H1 (cell line): ENCODE measurements around the gene RAD51B. TPM values are rescaled to one million over a fixed set of nuclear protein-coding genes. Genes with fewer than 3 reads are reported as not detected.

Experiments used
- CTCF ChIA-PET: fragments of 300-600 bp; sonication (Branson Sonifier 250); formaldehyde crosslinking; loops from one replicate; lab custom pipeline; 2021; ENCODE audit not compliant: partially characterized antibody; lab: Charles Lee
- POLR2A ChIA-PET: fragments of 300-600 bp; sonication (Branson Sonifier 250); formaldehyde crosslinking; loops from one replicate; lab custom pipeline; 2021; ENCODE audit warnings: inconsistent platforms; ENCODE audit not compliant: partially characterized antibody; lab: Charles Lee
- DNase-seq, 2 experiments: peaks; one replicate each; pipeline versions ENCODE4 v3.0.0 to v3.0.0-alpha.2; 2010 to 2022; ENCODE audit warnings: low spot score in 2 of 2, low read depth in 1 of 2, mixed read lengths in 1 of 2
- FAIRE-seq: peaks from 2 replicates; lab custom pipeline; 2011; peaks lifted over from hg19 to GRCh38; lab: Jason Lieb, UNC
- H2AFZ ChIP-seq: 2 replicates; pipeline ENCODE4 v1.8.1; 2012; ENCODE audit warnings: low read length, inconsistent platforms
- H2AK5ac ChIP-seq: 2 replicates; pipeline ENCODE4 v1.6.1; 2013; ENCODE audit warnings: low read depth, low read length
- H2BK120ac ChIP-seq: replicated peaks from 2 replicates; pipeline ENCODE3; 2013; ENCODE audit warnings: low read depth, low read length, inconsistent platforms
- H2BK12ac ChIP-seq: 2 replicates; pipeline ENCODE4 v1.6.1; 2013; ENCODE audit warnings: low read depth, low read length
- H2BK15ac ChIP-seq: 2 replicates; pipeline ENCODE4 v1.6.1; 2013; ENCODE audit warnings: low read length
- H2BK20ac ChIP-seq: 2 replicates; pipeline ENCODE4 v1.6.1; 2013; ENCODE audit warnings: low read length
- H2BK5ac ChIP-seq: 2 replicates; pipeline ENCODE4 v1.6.1; 2013; ENCODE audit warnings: low read depth, low read length
- H3K14ac ChIP-seq: 2 replicates; pipeline ENCODE4 v1.6.1; 2013; ENCODE audit warnings: inconsistent platforms; ENCODE audit not compliant: insufficient read length
- H3K18ac ChIP-seq: 2 replicates; pipeline ENCODE4 v1.6.1; 2013; ENCODE audit warnings: low read length; ENCODE audit errors: extremely low read depth
- H3K23ac ChIP-seq: 2 replicates; pipeline ENCODE4 v1.6.1; 2013; ENCODE audit warnings: inconsistent platforms; ENCODE audit not compliant: insufficient read length
- H3K23me2 ChIP-seq: 2 replicates; pipeline ENCODE4 v1.6.1; 2013; ENCODE audit warnings: low read depth, low read length
- H3K27ac ChIP-seq: 2 replicates; pipeline ENCODE4 v1.6.1; 2011; ENCODE audit warnings: low read depth, low read length, inconsistent platforms
- H3K27me3 ChIP-seq, 4 experiments: replicated peaks in 1 of 4; 1 replicate in 1 of 4; 2 replicates in 3 of 4; pipeline versions ENCODE4 v1.6.1 to v1.8.1; 2011 to 2013; ENCODE audit warnings: low read length in 3 of 4, mild to moderate bottlenecking in 3 of 4, inconsistent platforms in 2 of 4, mixed read lengths in 2 of 4, moderate library complexity in 1 of 4; ENCODE audit not compliant: control insufficient read depth in 3 of 4, insufficient read depth in 3 of 4; ENCODE audit errors: extremely low read depth in 1 of 4
- H3K36me3 ChIP-seq, 4 experiments: 2 replicates each; pipeline versions ENCODE4 v1.6.1 to v1.8.1; 2011 to 2013; ENCODE audit warnings: mild to moderate bottlenecking in 4 of 4, low read length in 3 of 4, moderate library complexity in 2 of 4, control low read depth in 1 of 4, inconsistent platforms in 1 of 4; ENCODE audit not compliant: insufficient read depth in 4 of 4, control insufficient read depth in 2 of 4
- H3K4ac ChIP-seq: replicated peaks from 2 replicates; pipeline ENCODE3; 2013; ENCODE audit warnings: low read length, low read depth, mixed read lengths, inconsistent platforms; ENCODE audit not compliant: insufficient read length
- H3K4me1 ChIP-seq, 4 experiments: replicated peaks in 1 of 4; 1 replicate in 1 of 4; 2 replicates in 3 of 4; pipeline versions ENCODE4 v1.6.1 to v1.8.1; 2011 to 2013; ENCODE audit warnings: low read length in 3 of 4, inconsistent platforms in 2 of 4, mixed read lengths in 1 of 4; ENCODE audit not compliant: insufficient read depth in 4 of 4, control insufficient read depth in 3 of 4
- H3K4me2 ChIP-seq, 2 experiments: 2 replicates each; pipeline versions ENCODE4 v1.6.1 to v1.8.1; 2011 to 2013; ENCODE audit warnings: low read depth in 2 of 2, low read length in 2 of 2, control low read depth in 1 of 2, inconsistent platforms in 1 of 2, mild to moderate bottlenecking in 1 of 2; ENCODE audit not compliant: insufficient read depth in 1 of 2
- H3K4me3 ChIP-seq, 4 experiments: fragments of 200-600, 300-600 bp in 1 of 4; sonication (generic), shearing (Covaris generic), sonication (Bioruptor Twin) in 1 of 4; 2 replicates each; pipeline versions ENCODE4 v1.5.1 to v1.8.1; 2011 to 2016; ENCODE audit warnings: low read length in 4 of 4, low read depth in 3 of 4, control low read depth in 2 of 4, inconsistent platforms in 2 of 4, mild to moderate bottlenecking in 2 of 4, mixed read lengths in 1 of 4, moderate library complexity in 1 of 4; ENCODE audit not compliant: insufficient read depth in 2 of 4; ENCODE audit errors: extremely low read depth in 1 of 4
- H3K56ac ChIP-seq: replicated peaks from 2 replicates; pipeline ENCODE3; 2013; ENCODE audit warnings: low read depth, mild to moderate bottlenecking, mixed read lengths, low read length, inconsistent platforms; ENCODE audit not compliant: insufficient read length
- H3K79me1 ChIP-seq: 2 replicates; pipeline ENCODE4 v1.6.1; 2013; ENCODE audit warnings: low read depth, low read length, control low read depth
- H3K79me2 ChIP-seq, 2 experiments: 2 replicates each; pipeline versions ENCODE4 v1.6.1 to v1.8.1; 2012 to 2013; ENCODE audit warnings: low read length in 2 of 2, mild to moderate bottlenecking in 2 of 2, inconsistent platforms in 1 of 2; ENCODE audit not compliant: insufficient read depth in 2 of 2, control insufficient read depth in 1 of 2
- H3K9ac ChIP-seq, 4 experiments: replicated peaks in 1 of 4; 1 replicate in 1 of 4; 2 replicates in 3 of 4; pipeline versions ENCODE4 v1.6.1 to v1.8.1; 2011 to 2013; ENCODE audit warnings: low read depth in 3 of 4, low read length in 3 of 4, control low read depth in 2 of 4, mild to moderate bottlenecking in 2 of 4, moderate library complexity in 2 of 4, inconsistent platforms in 1 of 4; ENCODE audit errors: extremely low read depth in 1 of 4
- H3K9me3 ChIP-seq, 2 experiments: 2 replicates each; pipeline versions ENCODE4 v1.6.1 to v1.8.1; 2012 to 2013; ENCODE audit warnings: mild to moderate bottlenecking in 2 of 2, moderate library complexity in 2 of 2, control low read depth in 1 of 2, inconsistent platforms in 1 of 2, low read depth in 1 of 2, low read length in 1 of 2, mixed read lengths in 1 of 2; ENCODE audit not compliant: insufficient read depth in 2 of 2
- H4K20me1 ChIP-seq, 2 experiments: replicated peaks in 1 of 2; 2 replicates each; pipeline versions ENCODE3 to v1.8.1; 2011 to 2013; ENCODE audit warnings: inconsistent platforms in 2 of 2, low read length in 2 of 2, mild to moderate bottlenecking in 1 of 2; ENCODE audit not compliant: insufficient read depth in 2 of 2, control insufficient read depth in 1 of 2
- H4K5ac ChIP-seq: 2 replicates; pipeline ENCODE4 v1.6.1; 2013; ENCODE audit warnings: low read length, low read depth, mixed read lengths, inconsistent platforms; ENCODE audit not compliant: insufficient read length
- H4K8ac ChIP-seq: 2 replicates; pipeline ENCODE4 v1.8.0; 2013; ENCODE audit warnings: mild to moderate bottlenecking, moderate library complexity, low read length, inconsistent platforms; ENCODE audit not compliant: insufficient read depth; ENCODE audit errors: extremely low read depth
- H4K91ac ChIP-seq: replicated peaks from 2 replicates; pipeline ENCODE3; 2013; ENCODE audit warnings: low read length, mixed read lengths, inconsistent platforms; ENCODE audit not compliant: insufficient read length
- ATF3 ChIP-seq: IDR thresholded peaks from 2 replicates; pipeline ENCODE4 v1.6.1; 2011; ENCODE audit warnings: low read depth, mild to moderate bottlenecking, low read length; ENCODE audit not compliant: insufficient read depth
- BCL11A ChIP-seq, 2 experiments: IDR thresholded peaks; one replicate each; pipeline ENCODE4 v1.6.1; 2011; ENCODE audit warnings: low read depth in 2 of 2, low read length in 2 of 2, mild to moderate bottlenecking in 2 of 2
- HDAC6 ChIP-seq: IDR thresholded peaks from one replicate; pipeline ENCODE4 v1.7.1; 2012; ENCODE audit warnings: low read depth, mild to moderate bottlenecking, inconsistent platforms, low read length, moderate library complexity
- JUND ChIP-seq: IDR thresholded peaks from 2 replicates; pipeline ENCODE4 v1.6.1; 2011; ENCODE audit warnings: mild to moderate bottlenecking, improper control_type of control experiment, low read length
- POLR2AphosphoS5 ChIP-seq: IDR thresholded peaks from 2 replicates; pipeline ENCODE4 v1.6.1; 2011; ENCODE audit warnings: low read depth, low read length
- SP4 ChIP-seq: IDR thresholded peaks from 2 replicates; pipeline ENCODE4 v1.6.1; 2012; ENCODE audit warnings: low read length, inconsistent platforms
- TCF12 ChIP-seq: IDR thresholded peaks from 2 replicates; pipeline ENCODE4 v1.6.1; 2011; ENCODE audit warnings: low read depth, mild to moderate bottlenecking, low read length
- USF2 ChIP-seq: IDR thresholded peaks from 2 replicates; pipeline ENCODE4 v1.6.1; 2011; ENCODE audit warnings: low read length, improper control_type of control experiment
- WGBS, 2 experiments: shearing (Covaris generic) in 1 of 2; methylation state at CpG; one replicate each; pipeline versions ENCODE4 v1.1.6 to v1.1.7; 2013 to 2015; ENCODE audit warnings: low lambda C conversion rate in 2 of 2, mixed read lengths in 2 of 2, inconsistent platforms in 1 of 2, low coverage in 1 of 2, missing lambda C conversion rate in 1 of 2; ENCODE audit not compliant: insufficient replicate concordance in 2 of 2, insufficient coverage in 1 of 2, insufficient read length in 1 of 2; ENCODE audit errors: extremely low coverage in 1 of 2, missing lambda C conversion rate in 1 of 2; 5-methylcytosine and 5-hydroxymethylcytosine counted together
- polyA plus RNA-seq, 7 experiments: library from polyadenylated mRNA; depleted of rRNA in 3 of 7; stranded (reverse) in 5 of 7; unstranded in 2 of 7; fragments of >200 nt in 5 of 7; fragments of 200-250 nt in 2 of 7; gene quantifications; 1 replicate in 5 of 7; 2 replicates in 1 of 7; 4 replicates in 1 of 7; pipeline versions ENCODE4 v1.2.1 to v1.2.3, GENCODE V29; 2011 to 2013; ENCODE audit warnings: missing spikeins in 2 of 7, mixed read lengths in 2 of 7
- total RNA-seq: library from RNA; stranded (reverse); fragmentation: NEBNext Ultra II Directional; extraction: Animal tissue kit (Norgen Biotek cat#: 25700); gene quantifications from 2 replicates; pipeline ENCODE4 v1.2.1, GENCODE V29; 2021

The RAD51B gene
- total and polyA plus RNA-seq, 2 of the 8 experiments (the other 6 are each of a cell fraction or from before 2014, with no cell fraction given): 3.9 to 14.9 TPM

- H3K18ac ChIP-seq: peak overlapping the region; percentile 71; the same call in 1 of the 2 replicates
- CTCF ChIA-PET: interaction anchor here (0.7 to 1.6 kb wide), 8 partner anchors 9 to 165 kb away, joined by 3 to 4 read pairs (median 3); no protein-coding TSS in a partner anchor
- no peak for FAIRE-seq
- no peak overlapping the region for H3K23ac ChIP-seq
- H2BK15ac ChIP-seq: no peak overlapping the region
- no peak overlapping the region for H3K4me2 ChIP-seq
- H3K4me1 ChIP-seq: peaks cover 4 to 14% (median 7%) of the 10 kb centered on the region in 4 experiments; a peak in 5 of 7 replicates
- no peak overlapping the region for H4K5ac ChIP-seq
- no peak overlapping the region for H3K14ac ChIP-seq
- H3K79me2 ChIP-seq: no peaks in the 10 kb centered on the region
- H3K9ac ChIP-seq: no peak overlapping the region
- H3K36me3 ChIP-seq: no peaks in the 10 kb centered on the region
- H3K4me3 ChIP-seq: no peak overlapping the region
- WGBS, 2 experiments: 95% methylated on average over 11 of the region's 11 CpGs; no CpG with 5 or more reads in 1 of the 2 experiments
- no peak overlapping the region for H2BK5ac ChIP-seq
- no peak overlapping the region for H3K27ac ChIP-seq
- 0 out of 2 replicates have a peak overlapping the region, but pooled peaks have one; percentile 39 for H2BK12ac ChIP-seq
- H4K91ac ChIP-seq: no peak overlapping the region
- no peaks in the 10 kb centered on the region for H3K27me3 ChIP-seq
- H3K9me3 ChIP-seq: no peaks in the 10 kb centered on the region
- TF ChIP-seq HDAC6 (no peak), POLR2AphosphoS5 (no peak), ATF3 (no peak), SP4 (no peak), JUND (no peak), USF2 (no peak), TCF12 (no peak), BCL11A (IDR thresholded peaks at IDR 0.05; ENCODE audit: low read depth in 2 of 2, low read length in 2 of 2) (no peak)
- TF ChIP-seq, all 59 proteins: peak for 0
- peak in 1 of 2 experiments; percentile 23 for DNase-seq
- Histone ChIP-seq H4K20me1 (no peaks in the 10 kb centered on the region), H2AFZ (no peak overlapping the region), H3K4ac (no peak overlapping the region), H2BK20ac (no peak overlapping the region), H3K79me1 (no peaks in the 10 kb centered on the region; the same call in 1 of the 2 replicates), H2BK120ac (no peak overlapping the region), H3K23me2 (peaks cover 5% of the 10 kb centered on the region; the same call in 1 of the 2 replicates), H2AK5ac (no peak overlapping the region), H3K56ac (no peak overlapping the region), H4K8ac (no peak overlapping the region)
- POLR2A ChIA-PET: no interaction called here
These were observed 805.1 kb downstream of the RAD51B start for GRCh38 chr14:68624541-68625220.
